ENCODE measurements around the gene ATP6V0C. TPM values are rescaled to one million over a fixed set of nuclear protein-coding genes. Genes with fewer than 3 reads are reported as not detected.

Gene ATP6V0C
- total and polyA plus RNA-seq, 2 donors (not counting 1 experiment from before 2014, with no cell fraction given), result 118 to 176 TPM

GRCh38 chr16:2471653-2472487 lies 41.9 kb upstream of the ATP6V0C start:
- POLR2A ChIA-PET, result no interaction called here
- DNase-seq (peak; percentile 46), ATAC-seq (ENCODE audit: low read depth) (no peak)
- no peak overlapping the region for H3K4me3 Mint-ChIP-seq
- peaks cover 17% of the 10 kb centered on the region for H3K79me2 ChIP-seq (ENCODE audit: control insufficient read depth, insufficient read depth, low read length)
- WGBS (ENCODE audit: insufficient coverage), result 31% methylated on average over 61 of the region's 61 CpGs
- peaks cover 36% of the 10 kb centered on the region for H4K20me1 ChIP-seq (ENCODE audit: control insufficient read depth, insufficient read depth, low read length, poor library complexity, severe bottlenecking)
- no peaks in the 10 kb centered on the region for H3K9me3 Mint-ChIP-seq (ENCODE audit: insufficient read depth)
- no peaks in the 10 kb centered on the region for H3K36me3 ChIP-seq (replicated peaks in 1 of 2; ENCODE audit: control extremely low read depth in 1 of 2, control insufficient read depth in 1 of 2, extremely low read depth in 1 of 2, insufficient read depth in 2 of 2, low read length in 1 of 2)
- H3K27me3 Mint-ChIP-seq, result peaks cover 22% of the 10 kb centered on the region
- H3K9ac ChIP-seq (ENCODE audit: low read length), result no peak overlapping the region
- peaks cover 0 to 53% (median 33%) of the 10 kb centered on the region in 4 experiments for H3K27me3 ChIP-seq (replicated peaks in 1 of 4; ENCODE audit: control extremely low read depth in 1 of 4, control insufficient read depth in 3 of 4, insufficient read depth in 4 of 4, low read length in 3 of 4)
- H3K4me3 ChIP-seq (ENCODE audit: control extremely low read depth in 1 of 5, extremely low read depth in 1 of 5, insufficient read depth in 1 of 5, low read depth in 2 of 5, low read length in 4 of 5), result peak overlapping the region in 1 of 5 experiments; percentile 29
- TF ChIP-seq CTCF (IDR thresholded peaks at IDR 0.05), result no peak
- TF ChIP-seq EZH2 (IDR thresholded peaks at IDR 0.05; ENCODE audit: borderline replicate concordance, insufficient read depth, low read depth, low read length, poor library complexity, severe bottlenecking), result no peak
- H3K27ac Mint-ChIP-seq, result no peak overlapping the region
- peaks cover 50% of the 10 kb centered on the region for H3K4me1 Mint-ChIP-seq
- H3K4me1 ChIP-seq (ENCODE audit: control insufficient read depth in 2 of 2, insufficient read depth in 2 of 2, low read length in 2 of 2), result peaks cover 68 to 74% of the 10 kb centered on the region in 2 donors
- H2AFZ ChIP-seq (ENCODE audit: insufficient read depth, low read depth, low read length, poor library complexity, severe bottlenecking), result peak overlapping the region; percentile 16
- intact Hi-C loops (cut with micrococcal nuclease), result no loop called here
- no peak overlapping the region for H3K27ac ChIP-seq (ENCODE audit: low read length in 2 of 2)
- peak overlapping the region; percentile 76 for H3K4me2 ChIP-seq (replicated peaks; ENCODE audit: low read depth, low read length, poor library complexity, severe bottlenecking)
- CTCF ChIA-PET, result interaction anchor here (1.5 kb wide), 2 partner anchors 15 to 41 kb away, joined by 3 to 4 read pairs; no protein-coding TSS in a partner anchor
- H3K9me3 ChIP-seq (ENCODE audit: control extremely low read depth in 1 of 3, control insufficient read depth in 2 of 3, insufficient read depth in 1 of 3, low read length in 2 of 3), result no peaks in the 10 kb centered on the region

GRCh38 chr16:2472488-2472864 lies 41.3 kb upstream of the ATP6V0C start:
- no peak for ATAC-seq (ENCODE audit: low read depth)
- ChIA-PET CTCF (interaction anchor here (1.5 to 3.2 kb wide), 3 partner anchors 15 to 42 kb away, joined by 4 to 13 read pairs (median 11); partner anchors contain the start of gene CCNF), POLR2A (no interaction called here)
- Mint-ChIP-seq H3K27me3 (peaks cover 22% of the 10 kb centered on the region), H3K27ac (no peak overlapping the region), H3K9me3 (ENCODE audit: insufficient read depth) (no peaks in the 10 kb centered on the region), H3K4me3 (peak overlapping the region; percentile 81), H3K4me1 (peaks cover 46% of the 10 kb centered on the region)
- H3K4me1 ChIP-seq (ENCODE audit: control insufficient read depth in 2 of 2, insufficient read depth in 2 of 2, low read length in 2 of 2), result peaks cover 62 to 68% of the 10 kb centered on the region in 2 donors
- 96% methylated on average over 27 of the region's 27 CpGs for WGBS (ENCODE audit: insufficient coverage)
- H3K4me2 ChIP-seq (replicated peaks; ENCODE audit: low read depth, low read length, poor library complexity, severe bottlenecking), result peak overlapping the region; percentile 100
- H2AFZ ChIP-seq (ENCODE audit: insufficient read depth, low read depth, low read length, poor library complexity, severe bottlenecking), result no peak overlapping the region
- no peak overlapping the region for H3K4me3 ChIP-seq (ENCODE audit: control extremely low read depth in 1 of 5, extremely low read depth in 1 of 5, insufficient read depth in 1 of 5, low read depth in 2 of 5, low read length in 4 of 5)
- H3K27ac ChIP-seq (ENCODE audit: low read length in 2 of 2), result no peak overlapping the region
- no peaks in the 10 kb centered on the region for H3K9me3 ChIP-seq (ENCODE audit: control extremely low read depth in 1 of 3, control insufficient read depth in 2 of 3, insufficient read depth in 1 of 3, low read length in 2 of 3)
- no peak for TF ChIP-seq CTCF (IDR thresholded peaks at IDR 0.05)
- no peak for TF ChIP-seq EZH2 (IDR thresholded peaks at IDR 0.05; ENCODE audit: borderline replicate concordance, insufficient read depth, low read depth, low read length, poor library complexity, severe bottlenecking)
- no peak for DNase-seq
- no peak overlapping the region for H3K9ac ChIP-seq (ENCODE audit: low read length)
- H4K20me1 ChIP-seq (ENCODE audit: control insufficient read depth, insufficient read depth, low read length, poor library complexity, severe bottlenecking), result peaks cover 38% of the 10 kb centered on the region
- no peaks in the 10 kb centered on the region for H3K36me3 ChIP-seq (replicated peaks in 1 of 2; ENCODE audit: control extremely low read depth in 1 of 2, control insufficient read depth in 1 of 2, extremely low read depth in 1 of 2, insufficient read depth in 2 of 2, low read length in 1 of 2)
- peaks cover 0 to 46% (median 33%) of the 10 kb centered on the region in 4 experiments for H3K27me3 ChIP-seq (replicated peaks in 1 of 4; ENCODE audit: control extremely low read depth in 1 of 4, control insufficient read depth in 3 of 4, insufficient read depth in 4 of 4, low read length in 3 of 4)
- peaks cover 21% of the 10 kb centered on the region for H3K79me2 ChIP-seq (ENCODE audit: control insufficient read depth, insufficient read depth, low read length)
- intact Hi-C loops (cut with micrococcal nuclease), result no loop called here
